Myocyte (in vitro differentiated cells): ENCODE results near the gene PODXL2. TPM values are rescaled to one million over a fixed set of nuclear protein-coding genes. Genes with fewer than 3 reads are reported as not detected.

Experiments
- DNase-seq: peaks from one replicate; pipeline ENCODE4 v3.0.0-alpha.2; 2012; ENCODE audit warnings: low read depth
- polyA plus RNA-seq: library from polyadenylated mRNA; unstranded; fragments of >200 nt; gene quantifications from one replicate; pipeline ENCODE4 v1.2.1, GENCODE V29; 2012; ENCODE audit warnings: missing spikeins
- total RNA-seq: library from RNA; depleted of rRNA; stranded (reverse); fragments of >200 nt; gene quantifications from 2 replicates; pipeline ENCODE4 v1.2.3, GENCODE V29; 2014

PODXL2 gene, protein sequence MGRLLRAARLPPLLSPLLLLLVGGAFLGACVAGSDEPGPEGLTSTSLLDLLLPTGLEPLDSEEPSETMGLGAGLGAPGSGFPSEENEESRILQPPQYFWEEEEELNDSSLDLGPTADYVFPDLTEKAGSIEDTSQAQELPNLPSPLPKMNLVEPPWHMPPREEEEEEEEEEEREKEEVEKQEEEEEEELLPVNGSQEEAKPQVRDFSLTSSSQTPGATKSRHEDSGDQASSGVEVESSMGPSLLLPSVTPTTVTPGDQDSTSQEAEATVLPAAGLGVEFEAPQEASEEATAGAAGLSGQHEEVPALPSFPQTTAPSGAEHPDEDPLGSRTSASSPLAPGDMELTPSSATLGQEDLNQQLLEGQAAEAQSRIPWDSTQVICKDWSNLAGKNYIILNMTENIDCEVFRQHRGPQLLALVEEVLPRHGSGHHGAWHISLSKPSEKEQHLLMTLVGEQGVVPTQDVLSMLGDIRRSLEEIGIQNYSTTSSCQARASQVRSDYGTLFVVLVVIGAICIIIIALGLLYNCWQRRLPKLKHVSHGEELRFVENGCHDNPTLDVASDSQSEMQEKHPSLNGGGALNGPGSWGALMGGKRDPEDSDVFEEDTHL
- 4.8 and 5.5 TPM in 2 replicates for total RNA-seq
- polyA plus RNA-seq = 2.9 TPM

- peak; percentile 62 for DNase-seq
Measured at GRCh38 chr3:127628788-127629466, at the start of gene PODXL2. PODXL2 (plus strand) TSS chr3:127629185; CDS start chr3:127629220, 35 bp downstream.

GRCh38 chr3:127580327-127581060 is 48.5 kb upstream of the PODXL2 start:
- DNase-seq = no peak

DNA sequence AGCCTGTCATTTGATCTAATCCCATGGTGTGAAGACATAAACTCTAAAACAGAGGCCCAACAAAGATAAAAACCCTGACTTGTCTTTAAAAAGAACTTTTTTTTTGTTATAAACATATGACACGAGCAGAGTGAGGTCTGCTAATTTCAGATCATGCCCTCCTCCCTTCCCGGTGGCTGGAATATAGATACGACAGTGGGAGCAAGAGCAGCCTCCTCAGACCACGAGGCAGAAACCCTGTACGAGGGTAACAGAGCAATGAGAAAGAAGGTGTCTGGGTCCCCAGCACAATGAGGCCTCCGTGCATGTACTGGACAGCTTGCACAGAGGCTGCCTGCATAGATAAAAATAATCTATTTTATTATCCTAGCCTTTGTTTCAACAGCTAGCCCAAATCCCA is 44.3 kb upstream of the PODXL2 start:
- no peak for DNase-seq

GRCh38 chr3:127585163-127585812 is 43.7 kb upstream of the PODXL2 start:
- DNase-seq = no peak

GRCh38 chr3:127585813-127586413 is 43.1 kb upstream of the PODXL2 start:
- DNase-seq = no peak

DNA sequence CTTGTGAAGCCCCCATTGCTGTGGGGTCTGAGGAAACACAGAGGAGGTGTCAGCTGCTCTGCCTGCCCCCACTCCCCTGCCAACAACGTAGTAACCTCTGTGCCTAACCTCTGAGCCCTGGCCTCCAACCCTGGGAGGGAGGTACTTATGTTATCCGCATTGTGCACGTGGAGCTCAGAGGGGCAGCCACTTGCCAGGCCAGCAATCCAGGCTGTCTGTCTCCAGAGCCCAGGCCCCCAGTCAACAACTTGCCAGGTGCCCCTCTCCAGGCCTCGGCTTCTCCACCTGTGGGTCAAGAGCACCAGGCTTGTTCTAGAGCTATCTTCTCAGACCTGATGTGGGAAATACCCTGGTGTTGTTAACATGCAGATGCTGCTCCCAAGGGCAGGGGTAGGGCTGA is 41.1 kb upstream of the PODXL2 start:
- no peak for DNase-seq

GRCh38 chr3:127588806-127589577 is 40.0 kb upstream of the PODXL2 start:
- DNase-seq = peak; percentile 41

DNA sequence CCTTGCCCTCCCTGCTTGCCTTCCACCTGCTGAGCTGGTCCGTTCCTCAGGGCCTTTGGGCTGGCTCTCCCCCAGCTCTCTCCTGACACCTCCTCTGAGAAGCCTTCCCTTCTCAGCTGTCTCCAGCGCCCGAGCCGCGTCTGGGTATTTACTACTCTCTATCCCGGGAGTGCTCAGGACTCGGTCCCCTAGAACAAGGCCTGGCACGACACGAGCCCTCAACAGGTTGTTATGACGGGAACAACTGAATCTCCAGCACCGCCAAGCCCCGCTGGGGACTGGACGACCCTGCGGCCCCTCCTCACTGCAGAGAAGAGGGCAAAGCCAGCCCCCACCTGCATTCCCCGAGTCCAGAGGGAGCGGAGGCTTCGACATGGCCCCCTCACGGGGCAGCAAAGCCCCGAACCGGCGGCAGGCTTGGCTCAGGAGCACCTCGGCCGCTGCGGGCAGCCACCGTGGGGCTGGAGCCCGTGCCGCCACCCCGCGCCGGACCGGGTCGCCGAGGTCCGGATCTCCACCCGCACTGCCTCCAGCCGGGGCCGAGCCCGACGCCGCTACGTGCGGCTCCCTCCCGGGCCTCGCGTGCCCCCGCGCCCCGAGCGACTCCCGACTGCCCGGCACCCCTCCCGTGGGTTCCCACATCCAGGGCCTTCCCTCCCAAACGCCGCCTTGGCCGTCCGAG is 39.2 kb upstream of the PODXL2 start:
- peak; percentile 33 for DNase-seq

DNA sequence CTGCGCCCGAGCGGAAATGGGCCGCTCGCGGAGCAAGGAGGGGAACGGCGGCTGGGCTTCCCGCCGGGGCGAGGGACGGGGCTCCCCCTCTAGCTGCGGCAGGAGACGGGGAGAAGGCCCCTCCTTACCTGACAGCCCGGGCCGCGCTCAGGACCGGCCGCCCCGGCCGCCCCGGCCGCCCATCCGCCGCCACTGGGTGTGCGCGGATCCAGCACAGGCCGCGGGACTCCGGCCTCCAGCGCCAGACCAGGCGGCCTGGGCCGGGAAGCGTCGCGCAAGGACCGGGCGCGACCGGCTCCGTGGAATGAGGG is 38.7 kb upstream of the PODXL2 start:
- DNase-seq = no peak

DNA sequence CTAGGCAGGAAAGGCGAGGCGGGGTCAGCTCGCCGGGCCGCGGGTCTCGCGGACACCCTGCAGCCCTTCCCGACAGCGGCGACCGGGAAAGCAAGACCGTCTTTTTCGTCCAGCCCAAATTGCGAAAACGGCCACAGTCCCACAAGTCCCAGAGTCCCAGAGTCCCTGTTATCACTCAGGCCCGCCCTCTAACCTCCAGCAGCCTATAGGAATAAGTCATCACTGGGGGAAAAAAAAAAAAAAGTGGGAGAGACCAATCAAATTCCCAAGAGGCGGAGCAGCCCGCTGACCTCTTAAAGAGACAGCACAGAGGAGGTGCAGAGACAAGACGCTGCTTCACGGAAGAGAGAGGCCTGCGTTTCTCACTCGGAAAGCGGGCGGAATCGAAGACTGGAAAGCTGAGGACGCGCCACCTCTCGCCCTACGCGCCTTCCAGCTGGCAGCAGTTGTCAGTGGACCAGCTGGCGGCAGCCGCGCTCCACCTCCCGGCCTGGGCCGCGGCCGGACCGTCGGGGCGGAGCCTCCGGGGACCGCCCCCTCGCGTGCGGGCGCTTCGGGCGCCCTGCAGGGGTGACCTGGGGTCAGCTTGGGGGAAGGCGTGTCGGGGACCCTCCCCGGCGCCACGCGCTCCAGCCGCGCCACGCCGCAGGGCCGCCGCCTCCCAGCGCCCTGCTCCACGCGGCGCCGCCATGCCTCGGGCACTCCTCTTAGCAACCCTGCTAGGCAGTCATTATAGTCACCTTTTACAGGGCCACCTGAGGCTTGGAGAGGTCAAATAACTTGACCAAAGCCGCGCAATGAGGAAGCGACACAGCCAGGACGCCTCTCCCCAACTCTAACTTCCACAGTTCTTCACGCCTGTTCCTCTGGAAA is 38.2 kb upstream of the PODXL2 start, which contains the start of gene TPRA1:
TSS of gene TPRA1 (minus strand) at position 141 of the 873 bp plus-strand sequence. CDS start 10,587 bp downstream, outside the sequence.
- peak; percentile 98 for DNase-seq

GRCh38 chr3:127593178-127593577 is 35.8 kb upstream of the PODXL2 start:
- DNase-seq = no peak

GRCh38 chr3:127595303-127595702 is 33.7 kb upstream of the PODXL2 start:
- DNase-seq = no peak

DNA sequence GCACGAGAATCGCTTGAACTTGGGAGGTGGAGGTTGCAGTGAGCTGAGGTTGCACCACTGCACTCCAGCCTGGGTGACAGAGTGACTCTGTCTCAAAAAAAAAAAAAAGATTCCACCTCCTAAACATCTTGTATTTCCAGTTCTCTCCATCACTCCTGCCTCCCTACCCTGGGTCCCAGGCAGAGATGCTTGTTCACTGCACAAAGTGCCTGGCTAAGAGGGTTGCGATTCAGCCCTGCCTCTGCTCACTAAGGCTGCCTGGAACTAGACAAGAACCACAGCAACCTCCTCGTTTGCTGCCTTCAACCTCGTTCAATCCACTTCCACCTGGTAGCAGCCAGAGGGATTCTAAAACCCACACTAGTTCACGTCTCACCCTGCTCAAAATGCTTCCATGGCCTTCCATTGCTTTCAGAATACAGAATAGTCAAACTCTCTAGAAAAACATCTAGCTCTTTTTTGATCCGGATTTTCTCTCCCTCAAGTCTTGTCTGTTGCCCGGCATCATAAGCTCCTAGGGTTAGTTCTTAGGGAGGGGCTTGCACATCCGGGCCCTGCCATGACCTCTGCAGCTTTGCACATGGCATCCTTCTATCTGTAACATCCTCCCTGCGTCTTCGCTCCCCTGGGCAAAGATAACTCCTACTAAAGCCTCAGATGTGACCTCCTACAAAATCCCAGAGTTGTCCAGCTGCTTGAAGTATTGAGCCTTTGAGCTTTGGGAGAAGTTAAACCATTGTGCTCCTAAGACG is 31.8 kb upstream of the PODXL2 start:
- DNase-seq = no peak

GRCh38 chr3:127598841-127599570 is 30.0 kb upstream of the PODXL2 start:
- DNase-seq = no peak

DNA sequence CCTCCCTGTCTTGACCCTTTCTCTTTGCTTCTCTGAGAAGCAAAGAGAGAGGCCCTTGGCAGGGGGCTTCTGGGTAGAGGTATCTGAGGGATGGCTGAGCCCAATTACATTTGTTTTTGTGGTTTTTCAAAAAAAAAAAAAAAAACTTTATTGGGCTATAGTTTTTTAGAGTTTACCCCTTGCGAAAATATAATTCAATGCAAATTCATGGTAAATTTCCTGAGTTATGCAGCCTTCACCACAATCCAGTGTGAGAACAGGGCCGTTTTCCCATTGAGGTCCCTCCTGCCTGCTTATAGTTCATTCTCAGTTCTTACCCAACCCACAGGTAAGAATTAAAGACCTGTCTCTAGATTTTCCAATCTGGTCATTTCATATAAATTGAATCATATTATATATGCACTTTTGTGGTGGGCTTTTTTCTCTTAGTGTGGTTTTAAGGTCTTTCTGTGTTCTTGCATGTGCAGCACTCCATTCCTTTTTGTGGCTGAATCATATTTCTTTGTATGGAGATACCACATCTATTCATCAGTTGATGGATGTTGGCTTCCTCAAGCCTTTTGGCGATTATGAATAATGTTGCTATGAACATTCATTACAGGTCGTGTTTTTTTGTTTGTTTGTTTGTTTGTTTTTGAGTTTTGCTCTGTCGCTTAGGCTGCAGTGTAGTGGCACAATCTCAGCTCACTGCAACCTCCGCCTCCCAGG is 28.1 kb upstream of the PODXL2 start:
- no peak for DNase-seq

DNA sequence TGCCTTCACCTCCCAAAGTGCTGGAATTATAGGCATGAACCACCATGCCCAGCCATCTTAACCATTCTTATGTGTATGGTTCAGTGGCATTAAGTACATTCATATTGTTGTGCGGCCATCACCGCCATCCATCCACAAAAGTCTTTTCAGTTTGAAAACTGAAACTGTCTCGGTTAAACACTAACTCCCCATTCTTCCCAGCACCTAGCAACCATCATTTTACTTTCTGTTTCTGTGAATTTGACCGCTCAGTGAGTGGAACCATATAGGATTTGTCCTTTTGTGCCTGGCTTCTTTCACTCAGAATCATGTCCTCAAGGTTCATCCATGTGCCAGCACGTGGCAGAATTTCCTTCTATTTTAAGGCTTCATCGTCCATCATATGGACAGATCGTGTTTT is 24.9 kb upstream of the PODXL2 start:
- DNase-seq = no peak
